Tibial nerve (tissue), 4 donors: Measurements from ENCODE around the gene CAMK1.

Source experiments
- CTCF ChIP-seq, 5 experiments: fragments of 200-600 bp in 3 of 5; fragments of 450-650 bp in 2 of 5; sonication (generic) in 3 of 5; IDR thresholded peaks; one replicate each; pipeline ENCODE4 v1.5.1; 2016 to 2019; ENCODE audit warnings: antibody characterized with exemption in 5 of 5, mild to moderate bottlenecking in 3 of 5, moderate library complexity in 2 of 5
- EP300 ChIP-seq, 2 donors: sonication (generic); formaldehyde crosslinking; IDR thresholded peaks; one replicate each; pipeline ENCODE4 v1.6.1; 2017; ENCODE audit warnings: antibody characterized with exemption in 2 of 2, mild to moderate bottlenecking in 1 of 2
- POLR2A ChIP-seq, 2 donors: fragments of 450-650 bp; IDR thresholded peaks; one replicate each; pipeline ENCODE4 v1.6.1; 2017; ENCODE audit warnings: antibody characterized with exemption in 2 of 2, mild to moderate bottlenecking in 2 of 2, moderate library complexity in 2 of 2

DNA sequence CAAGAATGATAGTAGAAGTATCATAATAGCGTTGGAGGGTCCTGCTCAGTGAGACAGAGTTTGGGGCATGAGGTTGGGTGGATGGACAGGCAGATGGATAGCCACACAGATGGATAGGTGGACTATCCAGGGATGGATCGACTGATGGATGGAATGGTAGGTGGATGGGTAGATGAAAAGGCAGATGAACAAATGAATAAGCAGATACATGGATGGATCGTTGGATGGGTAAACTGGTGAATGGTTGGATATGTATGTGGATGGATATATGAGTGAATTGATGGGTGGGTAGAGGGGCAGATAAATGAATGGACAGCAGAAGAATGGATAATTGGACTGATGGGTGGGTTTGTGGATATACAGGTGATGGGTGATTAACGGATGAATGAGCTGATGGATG lies 56.6 kb downstream of the CAMK1 start:
- TF ChIP-seq CTCF (IDR thresholded peaks at IDR 0.05) (no peak), EP300 (IDR thresholded peaks at IDR 0.05) (no peak), POLR2A (IDR thresholded peaks at IDR 0.05) (no peak)
